ENCODE results near the gene ICA1.

The ICA1 gene

GRCh38 chr7:8226501-8226900 lies 35.5 kb downstream of the ICA1 start:
- DNase-seq, result no peak

DNA sequence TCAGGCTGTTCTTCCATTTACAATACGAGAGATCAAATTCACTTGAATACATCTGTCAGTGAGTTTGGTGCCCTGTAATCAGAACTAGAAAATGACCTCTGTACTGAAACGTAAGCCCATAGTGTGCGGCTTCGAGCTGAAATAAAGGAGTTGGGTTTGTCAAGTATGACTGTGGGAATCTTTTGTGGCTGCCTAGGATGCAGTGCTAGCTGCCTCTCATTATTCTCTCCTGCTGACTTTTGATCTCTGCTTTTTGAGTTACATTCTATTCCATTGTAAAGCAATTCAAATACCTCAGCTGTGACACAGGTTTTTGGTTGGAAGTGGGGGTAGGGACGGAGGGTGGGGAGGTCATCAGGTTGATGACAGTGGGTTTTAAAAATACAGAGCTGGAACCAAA lies 40.4 kb downstream of the ICA1 start:
- DNase-seq, result no peak

- DNase-seq, result no peak
Observed at GRCh38 chr7:8221101-8221495, 40.9 kb downstream of the ICA1 start.

DNA sequence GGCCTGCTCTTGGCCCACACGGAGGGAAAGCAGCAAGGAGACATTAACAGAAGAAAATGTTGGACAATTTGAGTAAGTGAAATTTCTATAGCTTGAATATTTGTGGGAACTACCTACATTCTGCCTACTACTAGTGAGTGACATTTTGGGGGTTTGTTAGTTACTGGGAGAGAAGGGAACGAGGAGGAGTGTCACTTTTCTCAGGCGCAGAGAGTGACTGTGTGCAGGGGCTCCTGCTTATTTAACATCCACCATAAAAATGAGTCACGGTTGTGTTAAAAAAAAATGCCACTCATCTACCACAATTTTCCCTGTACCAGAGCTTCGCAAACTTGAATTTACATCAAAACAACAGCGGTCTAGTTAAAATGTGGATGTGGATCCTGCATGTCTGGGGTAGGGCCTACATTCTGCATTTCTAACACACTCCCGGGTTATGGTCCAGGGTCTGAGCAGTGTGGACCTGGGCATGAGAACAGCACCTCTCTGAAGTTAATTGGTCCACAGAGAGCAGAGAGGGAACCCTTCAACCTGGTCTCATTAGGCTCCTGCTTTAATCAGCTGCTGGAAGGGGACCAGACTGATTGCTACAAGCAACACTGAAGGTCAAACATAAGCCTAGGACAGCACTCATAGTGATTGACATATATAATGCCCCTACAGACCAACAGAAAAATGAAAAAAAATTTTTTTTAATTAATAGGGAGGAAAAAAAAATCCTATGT lies 41.4 kb downstream of the ICA1 start:
- DNase-seq, result no peak

GRCh38 chr7:8217200-8218068 lies 44.5 kb downstream of the ICA1 start:
- peak; percentile 49 to 66 for DNase-seq

- no peak for DNase-seq
Observed at GRCh38 chr7:8216334-8216690, 45.7 kb downstream of the ICA1 start.

DNA sequence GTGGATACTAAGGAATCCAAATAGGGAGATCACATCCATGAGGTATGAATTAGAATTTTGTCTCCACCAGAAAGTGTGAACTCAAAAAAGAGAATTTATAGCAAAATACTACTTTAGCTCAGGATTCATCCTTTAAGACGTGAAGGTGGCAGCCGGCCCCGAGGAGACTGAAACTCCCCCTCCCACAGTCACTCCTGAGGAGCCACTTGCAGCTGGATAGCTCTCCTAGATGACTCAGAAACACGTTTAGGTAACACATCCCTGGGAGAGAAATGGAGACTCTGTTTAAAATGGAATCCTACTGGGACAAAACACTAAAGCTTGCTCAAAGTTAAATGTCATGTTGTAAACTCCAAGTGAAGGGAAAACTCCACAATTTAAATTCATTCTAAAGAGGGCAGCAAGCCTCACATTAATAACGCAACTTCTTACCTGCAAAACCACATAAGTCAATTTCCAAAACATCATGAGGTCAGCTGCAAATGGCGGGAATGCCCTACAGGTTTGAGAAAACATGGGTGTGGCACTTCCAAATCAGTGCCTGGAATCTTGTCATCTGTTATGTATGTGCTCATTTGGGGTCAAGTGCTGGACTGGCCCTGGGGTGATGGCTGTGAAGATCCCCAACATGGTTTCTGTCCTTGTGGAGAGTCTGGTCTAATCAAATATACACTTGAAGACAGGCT lies 46.2 kb downstream of the ICA1 start:
- DNase-seq, result no peak

GRCh38 chr7:8214244-8214824 lies 47.6 kb downstream of the ICA1 start:
- no peak for DNase-seq

GRCh38 chr7:8213381-8213780 lies 48.6 kb downstream of the ICA1 start:
- no peak for DNase-seq

DNA sequence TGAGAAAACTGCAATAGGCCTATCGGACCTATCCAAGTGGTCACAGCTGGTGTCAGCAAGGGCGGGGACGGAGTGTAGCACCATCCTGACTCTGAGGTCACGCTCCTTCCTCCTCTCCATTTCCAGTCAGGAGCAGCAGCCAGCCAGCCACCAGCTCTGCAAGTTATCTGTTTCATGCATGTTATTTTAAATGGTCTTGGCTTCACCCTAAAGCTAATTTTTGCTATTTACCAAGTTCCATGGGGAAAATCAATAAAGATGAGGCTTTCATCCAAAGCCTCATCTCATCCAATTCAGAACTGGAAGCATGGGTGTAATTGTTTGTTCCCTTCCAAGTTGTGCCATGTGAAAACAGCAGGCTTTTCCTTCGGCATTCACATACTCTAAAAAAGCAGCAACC lies 49.3 kb downstream of the ICA1 start:
- no peak for DNase-seq

DNA sequence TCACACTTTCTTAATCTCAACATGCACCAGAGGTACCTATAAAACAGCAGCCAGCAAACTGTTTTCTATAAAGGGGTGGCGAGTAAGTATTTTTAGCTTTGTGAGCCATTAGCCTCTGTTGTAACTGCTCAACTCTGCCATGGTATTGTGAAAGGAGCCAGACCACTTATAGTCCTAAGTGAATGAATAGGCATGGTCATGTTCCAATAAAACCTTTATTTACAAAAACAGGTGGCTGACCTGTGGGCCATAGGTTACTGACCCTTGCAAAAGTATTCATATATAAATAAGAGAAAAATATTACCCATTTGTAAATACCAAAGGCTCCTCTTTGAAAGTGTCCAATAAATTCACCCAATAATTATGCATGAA lies 50.3 kb downstream of the ICA1 start:
- no peak for DNase-seq

GRCh38 chr7:8210845-8211724 lies 50.9 kb downstream of the ICA1 start:
- no peak for DNase-seq

DNA sequence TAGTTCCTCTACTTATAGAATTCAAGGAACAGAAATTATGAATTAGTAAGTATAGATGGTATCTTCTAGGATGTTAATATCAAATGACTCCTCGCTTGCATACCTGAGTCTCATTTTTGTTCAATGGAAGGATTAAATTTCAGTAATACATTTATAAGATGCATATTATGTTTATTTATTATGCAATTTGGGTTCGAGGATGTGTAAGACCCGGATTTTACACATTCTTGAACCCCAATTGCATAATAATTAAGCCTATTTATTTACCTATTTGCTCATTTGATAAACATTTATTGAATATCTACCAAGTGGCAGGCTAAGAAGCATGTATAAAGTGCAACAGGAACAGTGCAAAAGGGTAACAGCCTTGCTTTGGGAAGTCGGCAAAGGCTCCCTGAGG lies 52.6 kb downstream of the ICA1 start:
- DNase-seq, result no peak

- no peak for DNase-seq
Observed at GRCh38 chr7:8208816-8209215, 53.2 kb downstream of the ICA1 start.

DNA sequence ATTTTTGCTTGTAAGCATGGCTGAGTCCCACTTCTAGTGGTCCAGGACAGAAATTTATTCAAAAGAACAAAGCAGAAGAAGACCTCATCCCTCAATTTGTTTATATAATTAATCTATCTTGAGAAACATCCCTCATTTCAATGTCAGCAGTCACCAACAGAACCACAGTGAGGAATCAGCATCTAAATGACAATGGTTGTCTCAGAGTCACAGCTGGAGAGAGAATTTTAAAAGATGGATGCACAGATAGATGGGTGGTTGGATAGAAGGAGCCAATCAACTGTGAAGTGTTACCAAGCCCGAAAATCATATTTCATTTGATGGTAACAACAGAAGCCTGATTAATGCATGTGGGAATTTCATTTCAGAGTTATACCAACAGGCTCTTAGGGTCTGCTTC lies 55.0 kb downstream of the ICA1 start:
- DNase-seq, result no peak

GRCh38 chr7:8205537-8205936 lies 56.4 kb downstream of the ICA1 start:
- no peak for DNase-seq

- DNase-seq, result no peak
Observed at GRCh38 chr7:8205031-8205387, 57.0 kb downstream of the ICA1 start.

GRCh38 chr7:8204339-8205030 lies 57.5 kb downstream of the ICA1 start:
- DNase-seq, result no peak

- DNase-seq, result no peak
Observed at GRCh38 chr7:8201846-8202441, 60.0 kb downstream of the ICA1 start.

- DNase-seq, result no peak
Observed at GRCh38 chr7:8200717-8201116, 61.2 kb downstream of the ICA1 start.

DNA sequence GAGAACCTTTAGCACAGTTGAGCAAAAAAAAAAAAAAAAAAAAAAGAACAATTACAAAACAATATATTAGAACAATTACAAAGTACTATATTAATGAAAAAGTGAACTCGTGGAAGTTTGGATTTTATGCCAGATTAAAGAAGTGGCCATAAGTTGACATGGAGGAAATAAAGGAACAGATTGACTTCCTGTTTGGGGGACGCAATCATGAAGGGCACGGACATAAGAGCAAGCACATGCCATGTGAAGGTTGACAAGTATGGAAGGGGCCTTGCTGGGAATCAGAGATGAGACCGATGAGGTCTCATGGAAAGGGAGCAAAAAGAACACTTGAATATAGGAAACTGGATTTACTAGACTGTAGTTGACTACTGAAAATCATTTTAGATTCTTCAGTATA lies 61.7 kb downstream of the ICA1 start:
- DNase-seq, result no peak

Measured in SW 1271 (cell line).